ENCODE data around the gene PSG6.
"Not testable (repeated sequence)": the region's sequence is repeated elsewhere in the genome, so short reads cannot be mapped to it uniquely, and the experiment has no call there.

GRCh38 chr19:42923106-42923505 lies 5.4 kb upstream of the PSG6 start:
- TF ChIP-seq CTCF (conservative IDR thresholded peaks at IDR 0.05; ENCODE audit: low read length): peak; percentile 77
- not testable (repeated sequence) for TF ChIP-seq EZH2phosphoT487 (IDR thresholded peaks at IDR 0.05; ENCODE audit: borderline replicate concordance, low read depth, low read length)
